Neuronal stem cell (in vitro differentiated cells): ENCODE measurements around the gene IFI30.

Source experiments
- DNase-seq: peaks from one replicate; pipeline ENCODE4 v3.0.0-alpha.2; 2013; ENCODE audit warnings: low spot score
- H2AFZ ChIP-seq: one replicate; pipeline ENCODE4 v1.6.1; 2013; ENCODE audit warnings: mild to moderate bottlenecking, low read length, inconsistent platforms
- H2AK5ac ChIP-seq: 2 replicates; pipeline ENCODE4 v1.6.1; 2013; ENCODE audit warnings: low read depth, mild to moderate bottlenecking, inconsistent platforms, low read length, moderate library complexity, mixed read lengths
- H2BK120ac ChIP-seq: 2 replicates; pipeline ENCODE4 v1.6.1; 2013; ENCODE audit warnings: low read depth, mild to moderate bottlenecking, inconsistent platforms, low read length, moderate library complexity, mixed read lengths
- H2BK12ac ChIP-seq: one replicate; pipeline ENCODE4 v1.6.1; 2013; ENCODE audit warnings: low read length, inconsistent platforms
- H2BK15ac ChIP-seq: 2 replicates; pipeline ENCODE4 v1.6.1; 2013; ENCODE audit warnings: mild to moderate bottlenecking, low read length, inconsistent platforms, mixed read lengths
- H2BK5ac ChIP-seq: one replicate; pipeline ENCODE4 v1.6.1; 2013; ENCODE audit warnings: inconsistent platforms, mild to moderate bottlenecking, low read length, moderate library complexity
- H3K14ac ChIP-seq: one replicate; pipeline ENCODE4 v1.6.1; 2013; ENCODE audit warnings: low read length, inconsistent platforms
- H3K18ac ChIP-seq: 2 replicates; pipeline ENCODE4 v1.6.1; 2013; ENCODE audit warnings: low read length, inconsistent platforms
- H3K23ac ChIP-seq: 2 replicates; pipeline ENCODE4 v1.6.1; 2013; ENCODE audit warnings: low read depth, mild to moderate bottlenecking, mixed read lengths, low read length, inconsistent platforms; ENCODE audit not compliant: poor library complexity
- H3K27ac ChIP-seq: replicated peaks from 3 replicates; pipeline ENCODE4 v1.5.1; 2013; ENCODE audit warnings: low read length, inconsistent platforms
- H3K27me3 ChIP-seq, 3 experiments: 2 replicates each; pipeline ENCODE4 v1.6.1; 2013; ENCODE audit warnings: low read length in 3 of 3, mild to moderate bottlenecking in 2 of 3, inconsistent platforms in 1 of 3, low read depth in 1 of 3, mixed read lengths in 1 of 3, moderate library complexity in 1 of 3; ENCODE audit not compliant: control insufficient read depth in 3 of 3, insufficient read depth in 3 of 3
- H3K36me3 ChIP-seq, 2 donors: replicated peaks in 1 of 2; 2 replicates each; pipeline ENCODE4 v1.6.1; 2013; ENCODE audit warnings: low read length in 2 of 2; ENCODE audit not compliant: control insufficient read depth in 2 of 2, insufficient read depth in 2 of 2
- H3K4ac ChIP-seq: 2 replicates; pipeline ENCODE4 v1.6.1; 2013; ENCODE audit warnings: inconsistent platforms, mild to moderate bottlenecking, low read length, moderate library complexity
- H3K4me1 ChIP-seq, 2 donors: 1 replicate in 1 of 2; 2 replicates in 1 of 2; pipeline ENCODE4 v1.6.1; 2013; ENCODE audit warnings: low read length in 2 of 2, low read depth in 1 of 2; ENCODE audit not compliant: control insufficient read depth in 2 of 2, insufficient read depth in 1 of 2
- H3K4me2 ChIP-seq: one replicate; pipeline ENCODE4 v1.6.1; 2013; ENCODE audit warnings: mild to moderate bottlenecking, low read length, inconsistent platforms; ENCODE audit not compliant: insufficient read depth, poor library complexity, severe bottlenecking
- H3K4me3 ChIP-seq, 2 donors: 2 replicates each; pipeline ENCODE4 v1.5.1; 2013; ENCODE audit warnings: low read length in 2 of 2, mild to moderate bottlenecking in 2 of 2, inconsistent platforms in 1 of 2, moderate library complexity in 1 of 2
- H3K79me1 ChIP-seq: one replicate; pipeline ENCODE4 v1.6.1; 2013; ENCODE audit warnings: low read depth, mild to moderate bottlenecking, inconsistent platforms, low read length, moderate library complexity
- H3K9ac ChIP-seq: one replicate; pipeline ENCODE4 v1.6.1; 2013; ENCODE audit warnings: mild to moderate bottlenecking, low read depth, low read length, inconsistent platforms; ENCODE audit not compliant: poor library complexity
- H3K9me3 ChIP-seq, 2 donors: replicated peaks in 1 of 2; 2 replicates each; pipeline versions ENCODE3 to v1.6.1; 2013; ENCODE audit warnings: low read length in 2 of 2, mild to moderate bottlenecking in 2 of 2, inconsistent platforms in 1 of 2, low read depth in 1 of 2, mixed read lengths in 1 of 2, moderate library complexity in 1 of 2; ENCODE audit not compliant: control insufficient read depth in 2 of 2, insufficient read depth in 1 of 2
- H4K8ac ChIP-seq: one replicate; pipeline ENCODE4 v1.6.1; 2013; ENCODE audit warnings: low read depth, mild to moderate bottlenecking, inconsistent platforms, low read length, moderate library complexity
- H4K91ac ChIP-seq: one replicate; pipeline ENCODE4 v1.6.1; 2013; ENCODE audit warnings: low read length, low read depth, mild to moderate bottlenecking, inconsistent platforms; ENCODE audit not compliant: poor library complexity
- whole genome bisulfite sequencing, 2 donors: extraction: QIAGEN DNeasy Blood & Tissue Kit; methylation state at CpG; one replicate each; pipeline ENCODE4 v1.1.7; 2013; ENCODE audit warnings: missing lambda C conversion rate in 2 of 2, mixed read lengths in 1 of 2; ENCODE audit not compliant: insufficient read length in 2 of 2, insufficient replicate concordance in 1 of 2; ENCODE audit errors: extremely low coverage in 2 of 2; 5-methylcytosine and 5-hydroxymethylcytosine counted together

IFI30 gene

DNA sequence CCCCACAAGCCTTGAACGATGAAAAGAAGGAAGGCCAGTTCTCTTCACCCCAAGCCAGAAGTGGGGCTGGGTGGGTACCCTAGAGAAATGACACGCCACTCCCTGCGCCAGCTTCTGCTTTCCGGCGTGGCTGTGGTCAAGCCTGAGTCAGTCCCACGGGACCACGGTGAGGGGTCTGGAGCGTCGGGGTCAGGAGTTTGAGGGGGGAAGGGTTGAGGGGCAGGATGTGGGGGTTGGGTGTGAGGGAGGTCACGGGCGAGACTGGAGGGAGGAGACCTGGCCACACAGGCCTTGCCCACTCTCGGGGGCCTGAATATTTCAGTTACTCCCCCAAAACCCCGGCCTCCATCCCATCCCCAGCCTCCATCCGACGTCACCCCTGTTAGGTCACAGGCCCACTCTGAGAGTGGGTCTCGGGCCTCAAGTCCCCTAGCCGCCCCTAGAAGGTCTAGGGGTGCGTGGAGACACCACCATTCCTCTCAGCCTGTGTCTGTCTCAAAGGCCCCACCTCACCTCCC lies 500 bp upstream of the IFI30 start:
- Histone ChIP-seq H2AK5ac (peak overlapping the region; percentile 88), H3K18ac (peak overlapping the region; percentile 94), H3K14ac (no peak overlapping the region), H3K27ac (no peak overlapping the region), H3K9me3 (no peaks in the 10 kb centered on the region), H3K4me1 (peaks cover 3 to 8% of the 10 kb centered on the region in 2 donors), H2BK12ac (peak overlapping the region; percentile 80), H2BK120ac (no peak overlapping the region), H2BK5ac (peak overlapping the region; percentile 66), H2AFZ (peak overlapping the region; percentile 91), H3K4me2 (peak overlapping the region; percentile 24), H3K4me3 (no peak overlapping the region), H2BK15ac (peak overlapping the region; percentile 72), H3K79me1 (peaks cover 4% of the 10 kb centered on the region), H3K36me3 (peaks cover 13 to 23% of the 10 kb centered on the region in 2 donors), H3K23ac (peak overlapping the region; percentile 55), H4K91ac (peak overlapping the region; percentile 50), H4K8ac (no peak overlapping the region), H3K27me3 (peaks cover 3 to 27% (median 25%) of the 10 kb centered on the region in 3 experiments), H3K9ac (no peak overlapping the region), H3K4ac (no peak overlapping the region)
- no peak for DNase-seq
- no CpG with 5 or more reads among the region's 18 CpGs for WGBS, 2 donors

DNA sequence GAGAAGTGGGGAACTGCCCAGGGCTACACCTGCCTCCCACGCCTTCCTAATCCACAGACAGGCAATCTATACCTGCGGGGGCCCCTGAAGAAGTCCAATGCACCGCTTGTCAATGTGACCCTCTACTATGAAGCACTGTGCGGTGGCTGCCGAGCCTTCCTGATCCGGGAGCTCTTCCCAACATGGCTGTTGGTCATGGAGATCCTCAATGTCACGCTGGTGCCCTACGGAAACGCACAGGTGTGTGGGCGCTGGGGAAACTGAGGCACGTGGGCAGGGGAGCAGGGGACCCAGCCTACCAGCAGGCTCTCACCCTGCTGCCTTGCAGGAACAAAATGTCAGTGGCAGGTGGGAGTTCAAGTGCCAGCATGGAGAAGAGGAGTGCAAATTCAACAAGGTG lies 1.4 kb downstream of the IFI30 start:
- peaks cover 3 to 8% of the 10 kb centered on the region in 2 donors for H3K4me1 ChIP-seq

DNA sequence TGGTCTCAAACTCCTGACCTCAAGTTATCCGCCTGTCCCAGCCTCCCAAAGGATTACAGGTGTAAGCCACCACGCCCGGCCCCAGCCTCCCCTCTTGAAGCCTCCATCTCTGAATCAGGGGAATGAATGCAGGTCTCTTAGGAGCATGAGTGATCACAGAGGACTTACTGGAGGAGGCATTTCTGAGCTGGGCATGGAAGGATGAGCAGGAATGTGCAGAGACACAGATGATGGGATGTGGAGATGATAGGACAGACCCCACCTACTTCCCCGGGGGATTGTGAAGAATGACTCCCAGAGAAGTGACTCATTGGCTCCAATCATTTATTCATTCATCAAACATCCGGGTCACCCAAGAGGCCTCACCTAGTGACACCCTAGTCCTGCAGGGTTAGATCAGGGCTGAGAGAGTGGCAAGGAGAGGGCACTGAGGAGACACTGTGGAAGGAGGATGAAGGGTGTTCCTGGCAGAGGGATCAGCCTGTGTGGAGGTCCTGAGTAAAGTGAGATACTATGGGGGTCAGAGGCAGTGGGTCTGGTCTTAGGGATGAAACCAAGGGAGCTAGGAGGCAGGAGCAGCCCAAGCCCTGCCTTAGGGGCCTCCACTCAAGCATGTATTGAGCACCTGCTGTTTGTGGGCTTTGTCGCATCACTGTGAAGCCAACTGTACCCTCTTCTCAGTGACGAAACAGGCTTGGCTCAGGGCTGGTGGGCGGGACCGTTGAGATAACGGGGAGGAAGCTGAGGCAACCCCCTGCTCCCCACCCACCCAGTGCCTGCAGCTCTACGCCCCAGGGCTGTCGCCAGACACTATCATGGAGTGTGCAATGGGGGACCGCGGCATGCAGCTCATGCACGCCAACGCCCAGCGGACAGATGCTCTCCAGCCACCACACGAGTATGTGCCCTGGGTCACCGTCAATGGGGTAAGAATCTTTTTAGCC lies 3.0 kb downstream of the IFI30 start:
- no peak overlapping the region for H3K4me2 ChIP-seq

More for the DNA sequence above, 1.4 kb downstream of the IFI30 start:
- no peak overlapping the region for H4K8ac ChIP-seq
- H3K23ac ChIP-seq = peak overlapping the region; percentile 34
- peaks cover 0 to 9% of the 10 kb centered on the region in 2 donors for H3K36me3 ChIP-seq
- no peak overlapping the region for H2BK120ac ChIP-seq
- no peak for DNase-seq
- no CpG with 5 or more reads among the region's 11 CpGs for WGBS, 2 donors
- H4K91ac ChIP-seq = no peak overlapping the region
- peak overlapping the region; percentile 60 for H3K4ac ChIP-seq
- no peak overlapping the region for H2AFZ ChIP-seq
- H3K4me3 ChIP-seq = no peak overlapping the region
- H3K18ac ChIP-seq = peak overlapping the region; percentile 46
- H2BK12ac ChIP-seq = no peak overlapping the region
- H2AK5ac ChIP-seq = peak overlapping the region; percentile 33
- H3K27me3 ChIP-seq = peaks cover 3 to 27% (median 25%) of the 10 kb centered on the region in 3 experiments
- H3K4me2 ChIP-seq = no peak overlapping the region
- H3K9me3 ChIP-seq = no peaks in the 10 kb centered on the region
- H2BK5ac ChIP-seq = no peak overlapping the region
- no peak overlapping the region for H3K27ac ChIP-seq
- H3K14ac ChIP-seq = peak overlapping the region; percentile 39
- H3K79me1 ChIP-seq = no peaks in the 10 kb centered on the region
- no peak overlapping the region for H3K9ac ChIP-seq
- H2BK15ac ChIP-seq = no peak overlapping the region

DNA sequence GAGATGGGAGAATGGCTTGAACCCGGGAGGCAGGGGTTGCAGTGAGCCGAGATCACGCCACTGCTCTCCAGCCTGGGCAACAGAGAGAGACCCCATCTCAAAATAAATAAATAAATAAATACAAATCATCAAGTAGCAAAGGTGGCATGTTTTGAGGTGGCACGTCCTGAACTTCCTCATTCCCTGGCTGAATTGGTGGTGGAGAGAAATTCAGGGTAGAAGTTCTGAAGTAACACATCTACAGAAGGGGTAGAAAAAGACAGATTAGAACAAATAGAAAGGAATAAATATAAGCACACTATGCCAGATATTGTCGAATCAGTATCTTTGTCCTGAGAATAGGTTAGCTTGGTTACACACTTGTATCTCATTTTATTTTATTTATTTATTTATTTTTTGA lies 6.3 kb downstream of the IFI30 start:
- no peak overlapping the region for H2AFZ ChIP-seq
- H3K4me1 ChIP-seq = no peaks in the 10 kb centered on the region
- H2BK12ac ChIP-seq = no peak overlapping the region
- no peak overlapping the region for H2BK5ac ChIP-seq
- H3K9me3 ChIP-seq = no peaks in the 10 kb centered on the region
- H3K27me3 ChIP-seq = peaks cover 0 to 13% (median 8%) of the 10 kb centered on the region in 3 experiments
- no peak overlapping the region for H3K9ac ChIP-seq
- H3K4ac ChIP-seq = no peak overlapping the region
- no peak overlapping the region for H3K27ac ChIP-seq
- no peak overlapping the region for H3K18ac ChIP-seq
- H3K4me3 ChIP-seq = no peak overlapping the region
- no peak overlapping the region for H2BK120ac ChIP-seq
- no peak overlapping the region for H3K23ac ChIP-seq
- no peak for DNase-seq
- H3K36me3 ChIP-seq = no peaks in the 10 kb centered on the region
- H2AK5ac ChIP-seq = no peak overlapping the region
- H4K91ac ChIP-seq = no peak overlapping the region
- no peak overlapping the region for H4K8ac ChIP-seq
- H2BK15ac ChIP-seq = no peak overlapping the region
- H3K14ac ChIP-seq = no peak overlapping the region
- no CpG with 5 or more reads among the region's 5 CpGs for WGBS, 2 donors
- H3K4me2 ChIP-seq = no peak overlapping the region
- no peaks in the 10 kb centered on the region for H3K79me1 ChIP-seq

More for the DNA sequence above, 3.0 kb downstream of the IFI30 start:
- Histone ChIP-seq H3K23ac (no peak overlapping the region), H3K4me1 (peaks cover 3 to 8% of the 10 kb centered on the region in 2 donors), H3K4ac (no peak overlapping the region), H3K79me1 (no peaks in the 10 kb centered on the region), H3K27ac (no peak overlapping the region), H2BK12ac (no peak overlapping the region), H3K36me3 (no peaks in the 10 kb centered on the region), H3K9me3 (no peaks in the 10 kb centered on the region), H2AFZ (no peak overlapping the region), H4K91ac (no peak overlapping the region), H4K8ac (no peak overlapping the region), H3K4me3 (peak overlapping the region in 1 of 2 donors; percentile 53), H3K14ac (no peak overlapping the region), H3K27me3 (peaks cover 3 to 27% (median 25%) of the 10 kb centered on the region in 3 experiments), H3K18ac (no peak overlapping the region), H2BK120ac (no peak overlapping the region), H2BK15ac (no peak overlapping the region), H2AK5ac (peak overlapping the region; percentile 17), H2BK5ac (no peak overlapping the region), H3K9ac (peak overlapping the region; percentile 51)
- no CpG with 5 or more reads among the region's 19 CpGs for WGBS, 2 donors
- no peak for DNase-seq
